HepG2 (cell line): ENCODE data around the gene INSYN2B. TPM values are rescaled to one million over a fixed set of nuclear protein-coding genes. Genes with fewer than 3 reads are reported as not detected.

Experiments
- ATAC-seq: fragments of 200-7000 bp; cut with Tn5 transposase; 3 replicates; pipeline ENCODE4 v1.9.1; 2020; ENCODE audit warnings: mild to moderate bottlenecking, moderate library complexity
- BruUV-seq: library from RNA; stranded (reverse); fragments of 400-500 nt; replicated peaks from 2 replicates; lab custom pipeline; 2021; lab: Mats Ljungman, UMichigan
- CTCF ChIA-PET: fragments of 300-600 bp; formaldehyde crosslinking; extraction: SDS; loops from one replicate; lab custom pipeline; 2021; ENCODE audit warnings: low total read pairs, inconsistent platforms, low intra/inter-chr PET ratio; lab: Yijun Ruan, JAX
- POLR2A ChIA-PET: fragments of 350-600 bp; sonication (Branson Sonifier 250); formaldehyde crosslinking; loops from one replicate; lab custom pipeline; 2020; ENCODE audit warnings: antibody characterized with exemption, inconsistent platforms; lab: Yijun Ruan, JAX
- DNase-seq: peaks from one replicate; pipeline ENCODE4 v3.0.0-alpha.2; 2015; ENCODE audit warnings: low spot score
- FAIRE-seq: peaks from 3 replicates; lab custom pipeline; 2011; peaks lifted over from hg19 to GRCh38; lab: Jason Lieb, UNC
- H2AFZ ChIP-seq: one replicate; pipeline ENCODE4 v1.6.1; 2011; ENCODE audit warnings: low read length, inconsistent platforms
- H3K27ac ChIP-seq: fragments of 300-600 bp; 3 replicates; pipeline ENCODE4 v1.8.0; 2011; ENCODE audit warnings: mixed run types, mild to moderate bottlenecking, mixed read lengths, low read length, inconsistent platforms; ENCODE audit not compliant: insufficient read depth; ENCODE audit errors: extremely low read length
- H3K27me3 ChIP-seq, 2 experiments: fragments of 200-600 bp in 1 of 2; 2 replicates in 1 of 2; 3 replicates in 1 of 2; pipeline versions ENCODE4 v1.6.0 to v1.8.0; 2011; ENCODE audit warnings: low read length in 2 of 2, mild to moderate bottlenecking in 2 of 2, moderate library complexity in 2 of 2, inconsistent platforms in 1 of 2; ENCODE audit not compliant: insufficient read depth in 2 of 2, control insufficient read depth in 1 of 2
- H3K36me3 ChIP-seq, 2 experiments: fragments of 200-600 bp in 1 of 2; replicated peaks in 1 of 2; 2 replicates in 1 of 2; 3 replicates in 1 of 2; pipeline versions ENCODE4 v1.5.1 to v1.8.0; 2011; ENCODE audit warnings: low read length in 2 of 2, inconsistent platforms in 1 of 2; ENCODE audit not compliant: insufficient read depth in 2 of 2, control insufficient read depth in 1 of 2
- H3K4me1 ChIP-seq: 2 replicates; pipeline ENCODE4 v1.5.1; 2012; ENCODE audit warnings: low read length, inconsistent platforms; ENCODE audit not compliant: insufficient read depth
- H3K4me2 ChIP-seq: 2 replicates; pipeline ENCODE4 v1.6.0; 2011; ENCODE audit warnings: low read depth, low read length, inconsistent platforms
- H3K4me3 ChIP-seq, 3 experiments: fragments of 200-600 bp in 1 of 3; sonication (generic), shearing (Covaris generic) in 1 of 3; replicated peaks in 1 of 3; 2 replicates each; pipeline ENCODE4 v1.5.1; 2011 to 2016; ENCODE audit warnings: low read length in 3 of 3, inconsistent platforms in 2 of 3, low read depth in 2 of 3, mild to moderate bottlenecking in 2 of 3, control low read depth in 1 of 3, mixed read lengths in 1 of 3; ENCODE audit not compliant: insufficient read depth in 1 of 3
- H3K79me2 ChIP-seq: one replicate; pipeline ENCODE4 v1.6.1; 2011; ENCODE audit warnings: low read length, inconsistent platforms; ENCODE audit not compliant: insufficient read depth
- H3K9ac ChIP-seq: 2 replicates; pipeline ENCODE4 v1.6.0; 2011; ENCODE audit warnings: mild to moderate bottlenecking, low read depth, low read length, inconsistent platforms; ENCODE audit not compliant: insufficient read depth
- H3K9me3 ChIP-seq: 2 replicates; pipeline ENCODE4 v1.5.1; 2012; ENCODE audit warnings: mild to moderate bottlenecking, low read length
- H4K20me1 ChIP-seq: 2 replicates; pipeline ENCODE4 v1.6.0; 2011; ENCODE audit warnings: inconsistent platforms, mild to moderate bottlenecking, low read length, moderate library complexity; ENCODE audit not compliant: insufficient read depth
- FOXM1 ChIP-seq: sonication (generic); formaldehyde crosslinking; IDR thresholded peaks from 2 replicates; pipeline ENCODE4 v1.5.0; 2020; ENCODE audit warnings: missing genetic modification reagents
- IKZF1 ChIP-seq: fragments of 450-650 bp; IDR thresholded peaks from 2 replicates; pipeline ENCODE4 v1.7.1; 2016
- KLF12 ChIP-seq: sonication (generic); formaldehyde crosslinking; IDR thresholded peaks from 2 replicates; pipeline ENCODE4 v1.4.0; 2020; ENCODE audit warnings: missing genetic modification reagents, borderline replicate concordance
- MTF1 ChIP-seq: sonication (generic); formaldehyde crosslinking; IDR thresholded peaks from 2 replicates; pipeline ENCODE4 v1.5.0; 2020; ENCODE audit warnings: missing genetic modification reagents
- RFXANK ChIP-seq: IDR thresholded peaks from 2 replicates; pipeline ENCODE4 v1.6.1; 2016
- TAF1 ChIP-seq: sonication (generic); formaldehyde crosslinking; IDR thresholded peaks from 2 replicates; pipeline ENCODE4 v1.4.0; 2020; ENCODE audit warnings: missing genetic modification reagents
- ZBTB42 ChIP-seq: sonication (generic); formaldehyde crosslinking; IDR thresholded peaks from 2 replicates; pipeline ENCODE4 v1.5.0; 2020; ENCODE audit warnings: mild to moderate bottlenecking, missing genetic modification reagents
- ZMYM2 ChIP-seq: sonication (generic); formaldehyde crosslinking; IDR thresholded peaks from 2 replicates; pipeline ENCODE4 v1.8.0; 2022; ENCODE audit warnings: mild to moderate bottlenecking, missing genetic modification reagents
- ZNF777 ChIP-seq: sonication (generic); formaldehyde crosslinking; IDR thresholded peaks from 2 replicates; pipeline ENCODE4 v1.4.0; 2020; ENCODE audit warnings: missing genetic modification reagents
- ZNF816 ChIP-seq: sonication (generic); formaldehyde crosslinking; IDR thresholded peaks from 2 replicates; pipeline ENCODE4 v1.8.0; 2022; ENCODE audit warnings: missing genetic modification reagents, mild to moderate bottlenecking, borderline replicate concordance
- WGBS: methylation state at CpG from one replicate; pipeline ENCODE4 v1.1.6; 2017; ENCODE audit warnings: low lambda C conversion rate; 5-methylcytosine and 5-hydroxymethylcytosine counted together
- in situ Hi-C: cut with HindIII; loops from 2 replicates; pipeline ENCODE4 v1.10.0; 2017; ENCODE audit warnings: low pct_unique_long_range_greater_than_20kb; ENCODE audit not compliant: extremely low pct_ligation_motif_present
- intact Hi-C: fragments of 100-400 bp; cut with micrococcal nuclease; formaldehyde crosslinking; loops from one replicate; pipeline ENCODE4 v1.10.0; 2022; ENCODE audit not compliant: unreplicated experiment
- polyA plus RNA-seq, 8 experiments: library from polyadenylated mRNA; depleted of rRNA in 3 of 8; stranded (reverse) in 7 of 8; unstranded in 1 of 8; fragments of >200 nt; fragmentation: Illumina TruSeq in 4 of 8; extraction: Trizol in 4 of 8; gene quantifications; 2 replicates each; pipeline versions ENCODE4 v1.2.1 to v1.2.3, GENCODE V29; 2011 to 2016; ENCODE audit warnings: low read depth in 4 of 8, missing spikeins in 1 of 8, mixed read lengths in 1 of 8; ENCODE audit not compliant: insufficient read depth in 1 of 8
- total RNA-seq, 5 experiments: library from RNA; depleted of rRNA; stranded (reverse); fragments of >200 nt; fragmentation: Illumina TruSeq; extraction: Trizol; gene quantifications; 2 replicates each; pipeline ENCODE4 v1.2.3, GENCODE V29; 2016; ENCODE audit warnings: low read depth in 1 of 5
- TF ChIP-seq, protein P1 (sequence below): sonication (generic); formaldehyde crosslinking; IDR thresholded peaks from 2 replicates; pipeline ENCODE4 v1.4.0; 2020; ENCODE audit warnings: mild to moderate bottlenecking, missing genetic modification reagents
- TF ChIP-seq, protein P2 (sequence below): sonication (generic); formaldehyde crosslinking; IDR thresholded peaks from 2 replicates; pipeline ENCODE4 v1.4.0; 2020; ENCODE audit warnings: missing genetic modification reagents; ENCODE audit errors: not compliant biosample characterization
- TF ChIP-seq, protein P3 (sequence below): sonication (generic); formaldehyde crosslinking; IDR thresholded peaks from 2 replicates; pipeline ENCODE4 v1.8.1; 2023; ENCODE audit warnings: missing genetic modification reagents, mild to moderate bottlenecking, borderline replicate concordance
- TF ChIP-seq, protein P4 (sequence below): sonication (generic); formaldehyde crosslinking; IDR thresholded peaks from 2 replicates; pipeline ENCODE4 v1.9.0; 2022; ENCODE audit warnings: low read depth, missing genetic modification reagents
- TF ChIP-seq, protein P5 (sequence below): sonication (generic); formaldehyde crosslinking; IDR thresholded peaks from 2 replicates; pipeline ENCODE4 v1.4.0; 2020; ENCODE audit warnings: mild to moderate bottlenecking, missing genetic modification reagents

Gene INSYN2B
- total and polyA plus RNA-seq, 2 of the 13 experiments (the other 11 are each of a cell fraction or from before 2014, with no cell fraction given), result not detected

DNA sequence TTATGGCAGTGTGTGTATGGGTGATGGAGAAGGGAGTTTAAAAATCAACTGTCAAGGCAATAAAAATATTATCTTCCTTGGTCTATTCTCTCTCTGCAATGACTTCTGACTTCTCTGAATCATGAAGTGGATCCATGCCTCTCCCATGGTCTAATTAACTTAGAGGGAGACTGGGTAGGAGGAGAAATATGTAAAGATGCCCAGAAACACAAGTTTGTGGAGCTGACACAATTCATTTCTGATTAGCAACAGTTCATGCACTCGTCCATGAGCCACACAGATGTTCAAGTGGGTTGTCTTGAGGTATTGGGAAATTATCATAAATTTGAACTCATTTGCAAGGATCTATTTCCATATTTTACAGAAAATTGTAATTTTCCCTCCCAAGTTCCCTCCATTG lies 38.1 kb downstream of the INSYN2B start:
- in situ Hi-C loops, result no loop called here
- no peak overlapping the region for H3K4me2 ChIP-seq
- no peak for DNase-seq
- H4K20me1 ChIP-seq, result no peaks in the 10 kb centered on the region
- no peak for ATAC-seq
- no peak overlapping the region for H3K9ac ChIP-seq
- no peaks in the 10 kb centered on the region for H3K4me1 ChIP-seq
- H3K79me2 ChIP-seq, result no peaks in the 10 kb centered on the region
- FAIRE-seq, result no peak
- no peak overlapping the region for H2AFZ ChIP-seq
- TF ChIP-seq KLF12 (CRISPR knock-in tag), result no peak
- TF ChIP-seq, protein P1, sequence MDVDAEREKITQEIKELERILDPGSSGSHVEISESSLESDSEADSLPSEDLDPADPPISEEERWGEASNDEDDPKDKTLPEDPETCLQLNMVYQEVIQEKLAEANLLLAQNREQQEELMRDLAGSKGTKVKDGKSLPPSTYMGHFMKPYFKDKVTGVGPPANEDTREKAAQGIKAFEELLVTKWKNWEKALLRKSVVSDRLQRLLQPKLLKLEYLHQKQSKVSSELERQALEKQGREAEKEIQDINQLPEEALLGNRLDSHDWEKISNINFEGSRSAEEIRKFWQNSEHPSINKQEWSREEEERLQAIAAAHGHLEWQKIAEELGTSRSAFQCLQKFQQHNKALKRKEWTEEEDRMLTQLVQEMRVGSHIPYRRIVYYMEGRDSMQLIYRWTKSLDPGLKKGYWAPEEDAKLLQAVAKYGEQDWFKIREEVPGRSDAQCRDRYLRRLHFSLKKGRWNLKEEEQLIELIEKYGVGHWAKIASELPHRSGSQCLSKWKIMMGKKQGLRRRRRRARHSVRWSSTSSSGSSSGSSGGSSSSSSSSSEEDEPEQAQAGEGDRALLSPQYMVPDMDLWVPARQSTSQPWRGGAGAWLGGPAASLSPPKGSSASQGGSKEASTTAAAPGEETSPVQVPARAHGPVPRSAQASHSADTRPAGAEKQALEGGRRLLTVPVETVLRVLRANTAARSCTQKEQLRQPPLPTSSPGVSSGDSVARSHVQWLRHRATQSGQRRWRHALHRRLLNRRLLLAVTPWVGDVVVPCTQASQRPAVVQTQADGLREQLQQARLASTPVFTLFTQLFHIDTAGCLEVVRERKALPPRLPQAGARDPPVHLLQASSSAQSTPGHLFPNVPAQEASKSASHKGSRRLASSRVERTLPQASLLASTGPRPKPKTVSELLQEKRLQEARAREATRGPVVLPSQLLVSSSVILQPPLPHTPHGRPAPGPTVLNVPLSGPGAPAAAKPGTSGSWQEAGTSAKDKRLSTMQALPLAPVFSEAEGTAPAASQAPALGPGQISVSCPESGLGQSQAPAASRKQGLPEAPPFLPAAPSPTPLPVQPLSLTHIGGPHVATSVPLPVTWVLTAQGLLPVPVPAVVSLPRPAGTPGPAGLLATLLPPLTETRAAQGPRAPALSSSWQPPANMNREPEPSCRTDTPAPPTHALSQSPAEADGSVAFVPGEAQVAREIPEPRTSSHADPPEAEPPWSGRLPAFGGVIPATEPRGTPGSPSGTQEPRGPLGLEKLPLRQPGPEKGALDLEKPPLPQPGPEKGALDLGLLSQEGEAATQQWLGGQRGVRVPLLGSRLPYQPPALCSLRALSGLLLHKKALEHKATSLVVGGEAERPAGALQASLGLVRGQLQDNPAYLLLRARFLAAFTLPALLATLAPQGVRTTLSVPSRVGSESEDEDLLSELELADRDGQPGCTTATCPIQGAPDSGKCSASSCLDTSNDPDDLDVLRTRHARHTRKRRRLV (CRISPR knock-in tag), result no peak
- TF ChIP-seq ZNF777 (CRISPR knock-in tag), result no peak
- no peak for TF ChIP-seq MTF1 (CRISPR knock-in tag)
- TF ChIP-seq, protein P2, sequence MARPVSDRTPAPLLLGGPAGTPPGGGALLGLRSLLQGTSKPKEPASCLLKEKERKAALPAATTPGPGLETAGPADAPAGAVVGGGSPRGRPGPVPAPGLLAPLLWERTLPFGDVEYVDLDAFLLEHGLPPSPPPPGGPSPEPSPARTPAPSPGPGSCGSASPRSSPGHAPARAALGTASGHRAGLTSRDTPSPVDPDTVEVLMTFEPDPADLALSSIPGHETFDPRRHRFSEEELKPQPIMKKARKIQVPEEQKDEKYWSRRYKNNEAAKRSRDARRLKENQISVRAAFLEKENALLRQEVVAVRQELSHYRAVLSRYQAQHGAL, result no peak
- TF ChIP-seq ZNF816, result no peak
- TF ChIP-seq ZMYM2 (CRISPR knock-in tag), result no peak
- TF ChIP-seq ZBTB42 (CRISPR knock-in tag), result no peak
- TF ChIP-seq, protein P3, sequence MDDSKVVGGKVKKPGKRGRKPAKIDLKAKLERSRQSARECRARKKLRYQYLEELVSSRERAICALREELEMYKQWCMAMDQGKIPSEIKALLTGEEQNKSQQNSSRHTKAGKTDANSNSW (CRISPR knock-in tag), result no peak
- TF ChIP-seq TAF1 (CRISPR knock-in tag), result no peak
- TF ChIP-seq, protein P4, sequence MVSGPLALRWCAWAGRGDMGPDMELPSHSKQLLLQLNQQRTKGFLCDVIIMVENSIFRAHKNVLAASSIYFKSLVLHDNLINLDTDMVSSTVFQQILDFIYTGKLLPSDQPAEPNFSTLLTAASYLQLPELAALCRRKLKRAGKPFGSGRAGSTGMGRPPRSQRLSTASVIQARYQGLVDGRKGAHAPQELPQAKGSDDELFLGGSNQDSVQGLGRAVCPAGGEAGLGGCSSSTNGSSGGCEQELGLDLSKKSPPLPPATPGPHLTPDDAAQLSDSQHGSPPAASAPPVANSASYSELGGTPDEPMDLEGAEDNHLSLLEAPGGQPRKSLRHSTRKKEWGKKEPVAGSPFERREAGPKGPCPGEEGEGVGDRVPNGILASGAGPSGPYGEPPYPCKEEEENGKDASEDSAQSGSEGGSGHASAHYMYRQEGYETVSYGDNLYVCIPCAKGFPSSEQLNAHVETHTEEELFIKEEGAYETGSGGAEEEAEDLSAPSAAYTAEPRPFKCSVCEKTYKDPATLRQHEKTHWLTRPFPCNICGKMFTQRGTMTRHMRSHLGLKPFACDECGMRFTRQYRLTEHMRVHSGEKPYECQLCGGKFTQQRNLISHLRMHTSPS (CRISPR knock-in tag), result no peak
- TF ChIP-seq IKZF1, result no peak
- no peak for TF ChIP-seq FOXM1 (CRISPR knock-in tag)
- no peak for TF ChIP-seq RFXANK (CRISPR knock-in tag)
- TF ChIP-seq, protein P5, sequence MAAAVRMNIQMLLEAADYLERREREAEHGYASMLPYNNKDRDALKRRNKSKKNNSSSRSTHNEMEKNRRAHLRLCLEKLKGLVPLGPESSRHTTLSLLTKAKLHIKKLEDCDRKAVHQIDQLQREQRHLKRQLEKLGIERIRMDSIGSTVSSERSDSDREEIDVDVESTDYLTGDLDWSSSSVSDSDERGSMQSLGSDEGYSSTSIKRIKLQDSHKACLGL (CRISPR knock-in tag), result no peak
- TF ChIP-seq, all 625 proteins: peak for 0
- 0% methylated on average over 1 of the region's 1 CpG for WGBS
- BruUV-seq, result no TSS peak
- H3K27ac ChIP-seq, result no peak overlapping the region
- no peaks in the 10 kb centered on the region for H3K9me3 ChIP-seq
- POLR2A ChIA-PET, result no interaction called here
- H3K36me3 ChIP-seq, result no peaks in the 10 kb centered on the region
- CTCF ChIA-PET, result no interaction called here
- intact Hi-C loops, result no loop called here
- H3K4me3 ChIP-seq, result no peak overlapping the region
- H3K27me3 ChIP-seq, result peaks cover 0 to 1% of the 10 kb centered on the region in 2 experiments; a peak in 2 of 5 replicates
